K562 (cell line): ENCODE results near the gene MEX3D. TPM values are rescaled to one million over a fixed set of nuclear protein-coding genes. Genes with fewer than 3 reads are reported as not detected.

Experiments
- ATAC-seq: fragments of 200-7000 bp; cut with Tn5 transposase; 3 replicates; pipeline ENCODE4 v1.9.1; 2020; ENCODE audit warnings: moderate library complexity
- BruUV-seq: library from RNA; stranded (reverse); fragments of 400-500 nt; replicated peaks from 2 replicates; lab custom pipeline; 2021; lab: Mats Ljungman, UMichigan
- CTCF ChIA-PET: fragments of 300-600 bp; formaldehyde crosslinking; extraction: SDS; loops from one replicate; lab custom pipeline; 2021; ENCODE audit warnings: low intra/inter-chr PET ratio; lab: Yijun Ruan, JAX
- POLR2A ChIA-PET: fragments of 300-600, 350-650 bp; sonication (Branson Sonifier 250); formaldehyde crosslinking; extraction: SDS; loops from one replicate; lab custom pipeline; 2021; ENCODE audit warnings: antibody characterized with exemption, inconsistent platforms; lab: Yijun Ruan, JAX
- DNase-seq, 4 experiments: peaks; one replicate each; pipeline versions ENCODE4 v3.0.0 to v3.0.0-alpha.2; 2011 to 2018; ENCODE audit warnings: low spot score in 3 of 4, mixed read lengths in 3 of 4; ENCODE audit errors: extremely low read depth in 1 of 4
- FAIRE-seq: peaks from 2 replicates; lab custom pipeline; 2011; peaks lifted over from hg19 to GRCh38; lab: Jason Lieb, UNC
- H2AFZ ChIP-seq: 2 replicates; pipeline ENCODE4 v1.6.0; 2011; ENCODE audit warnings: low read depth, low read length, control low read depth, inconsistent platforms
- H3K27ac ChIP-seq: fragments of 200-600 bp; 3 replicates; pipeline ENCODE4 v1.8.0; 2011; ENCODE audit warnings: low read depth, mild to moderate bottlenecking, control low read depth, inconsistent platforms, low read length, moderate library complexity, mixed read lengths; ENCODE audit errors: extremely low read depth
- H3K27me3 ChIP-seq, 2 experiments: fragments of 300-600 bp in 1 of 2; 2 replicates in 1 of 2; 3 replicates in 1 of 2; pipeline versions ENCODE4 v1.6.0 to v1.8.0; 2011; ENCODE audit warnings: inconsistent platforms in 2 of 2, low read length in 2 of 2, mild to moderate bottlenecking in 1 of 2, mixed read lengths in 1 of 2, moderate library complexity in 1 of 2; ENCODE audit not compliant: control insufficient read depth in 2 of 2, insufficient read depth in 2 of 2
- H3K36me3 ChIP-seq: fragments of 300-600 bp; 3 replicates; pipeline ENCODE4 v1.8.0; 2011; ENCODE audit warnings: mild to moderate bottlenecking, low read length, inconsistent platforms; ENCODE audit not compliant: control insufficient read depth, insufficient read depth
- H3K4me1 ChIP-seq, 2 experiments: fragments of 200-600 bp in 1 of 2; replicated peaks in 1 of 2; 2 replicates in 1 of 2; 3 replicates in 1 of 2; pipeline versions ENCODE4 v1.5.1 to v1.8.0; 2011; ENCODE audit warnings: inconsistent platforms in 2 of 2, low read length in 2 of 2, mild to moderate bottlenecking in 1 of 2, mixed read lengths in 1 of 2, moderate library complexity in 1 of 2; ENCODE audit not compliant: control insufficient read depth in 2 of 2, insufficient read depth in 2 of 2
- H3K4me2 ChIP-seq: 2 replicates; pipeline ENCODE4 v1.6.1; 2011; ENCODE audit warnings: low read length, control low read depth, inconsistent platforms, mixed read lengths; ENCODE audit not compliant: insufficient read depth
- H3K4me3 ChIP-seq: fragments of 200-600 bp; sonication (generic), shearing (Covaris generic); 2 replicates; pipeline ENCODE4 v1.5.1; 2016; ENCODE audit warnings: control low read depth, inconsistent platforms
- H3K79me2 ChIP-seq: fragments of 200-600 bp; 3 replicates; pipeline ENCODE4 v1.8.0; 2011; ENCODE audit warnings: low read length, inconsistent platforms; ENCODE audit not compliant: control insufficient read depth, insufficient read depth
- H3K9ac ChIP-seq, 2 experiments: 2 replicates each; pipeline versions ENCODE4 v1.6.0 to v1.6.1; 2011; ENCODE audit warnings: low read depth in 2 of 2, low read length in 2 of 2, control low read depth in 1 of 2, inconsistent platforms in 1 of 2, mild to moderate bottlenecking in 1 of 2, mixed read lengths in 1 of 2; ENCODE audit not compliant: insufficient read depth in 1 of 2
- H3K9me1 ChIP-seq: one replicate; pipeline ENCODE4 v1.6.0; 2011; ENCODE audit warnings: inconsistent platforms, mild to moderate bottlenecking, low read length, moderate library complexity; ENCODE audit not compliant: control insufficient read depth, insufficient read depth
- H3K9me3 ChIP-seq: replicated peaks from 2 replicates; pipeline ENCODE4 v1.5.1; 2011; ENCODE audit warnings: low read depth, low read length, inconsistent platforms; ENCODE audit not compliant: control insufficient read depth, insufficient read depth
- H4K20me1 ChIP-seq: replicated peaks from 2 replicates; pipeline ENCODE4 v1.6.1; 2011; ENCODE audit warnings: low read length, inconsistent platforms, mixed read lengths; ENCODE audit not compliant: control insufficient read depth, insufficient read depth
- POLR2G ChIP-seq: fragments of 200-400 bp; formaldehyde crosslinking; IDR thresholded peaks from 2 replicates; pipeline ENCODE4 v1.6.1; 2017; ENCODE audit warnings: low read depth, mild to moderate bottlenecking, antibody characterized with exemption, low read length, moderate library complexity
- ZNF263 ChIP-seq: sonication (generic); formaldehyde crosslinking; IDR thresholded peaks from 2 replicates; pipeline ENCODE4 v1.8.0; 2022; ENCODE audit warnings: mild to moderate bottlenecking, missing genetic modification reagents, borderline replicate concordance
- WGBS: fragments of 100-300 bp; shearing (Covaris generic); methylation state at CpG from one replicate; pipeline ENCODE4 v1.1.6; 2016; ENCODE audit warnings: low coverage, mixed read lengths; ENCODE audit not compliant: insufficient coverage; ENCODE audit errors: missing lambda C conversion rate; 5-methylcytosine and 5-hydroxymethylcytosine counted together
- in situ Hi-C: fragments of 300-500 bp; cut with MboI; formaldehyde crosslinking; loops from 4 replicates; pipeline ENCODE4 v1.15.0; 2018; ENCODE audit warnings: inconsistent platforms, mixed read lengths
- intact Hi-C: fragments of 100-400 bp; cut with micrococcal nuclease; formaldehyde crosslinking; loops from 2 replicates; pipeline ENCODE4 v1.14.2; 2022
- polyA plus RNA-seq, 8 experiments: library from polyadenylated mRNA; depleted of rRNA in 4 of 8; stranded (reverse) in 5 of 8; unstranded in 3 of 8; fragments of >200 nt; fragmentation: Nextera tagmentation in 2 of 8; fragmentation: Illumina TruSeq in 1 of 8; extraction: Ambion mirVana in 2 of 8; extraction: Trizol in 1 of 8; gene quantifications; 2 replicates each; pipeline versions ENCODE4 v1.2.1 to v1.2.3, GENCODE V29; 2011 to 2014; ENCODE audit warnings: inconsistent platforms in 1 of 8, missing spikeins in 1 of 8
- total RNA-seq, 7 experiments: library from RNA; depleted of rRNA in 6 of 7; stranded (reverse); fragments of >200 nt in 6 of 7; fragmentation: Illumina TruSeq in 2 of 7; extraction: Trizol in 2 of 7; gene quantifications; 2 replicates each; pipeline versions ENCODE4 v1.2.1 to v1.2.3, GENCODE V29; 2011 to 2021; ENCODE audit warnings: low replicate concordance in 1 of 7
- TF ChIP-seq, protein P1 (sequence below): sonication (generic); formaldehyde crosslinking; IDR thresholded peaks from 2 replicates; pipeline ENCODE4 v1.8.1; 2023; ENCODE audit warnings: mild to moderate bottlenecking, missing genetic modification reagents
- TF ChIP-seq, protein P2 (sequence below), 2 experiments: IDR thresholded peaks; 2 replicates each; pipeline ENCODE4 v1.6.1; 2012; ENCODE audit warnings: improper control_type of control experiment in 2 of 2, low read depth in 2 of 2, low read length in 2 of 2, borderline replicate concordance in 1 of 2

MEX3D gene
- total and polyA plus RNA-seq, 9 of the 15 experiments (the other 6 are each of a cell fraction or from before 2014, with no cell fraction given) = 1.7 to 39.3 (median 5.7) TPM

- H2AFZ ChIP-seq = no peak overlapping the region
- H3K27ac ChIP-seq = no peak overlapping the region
- peak; percentile 10 for TF ChIP-seq POLR2G
- TF ChIP-seq, protein P1, sequence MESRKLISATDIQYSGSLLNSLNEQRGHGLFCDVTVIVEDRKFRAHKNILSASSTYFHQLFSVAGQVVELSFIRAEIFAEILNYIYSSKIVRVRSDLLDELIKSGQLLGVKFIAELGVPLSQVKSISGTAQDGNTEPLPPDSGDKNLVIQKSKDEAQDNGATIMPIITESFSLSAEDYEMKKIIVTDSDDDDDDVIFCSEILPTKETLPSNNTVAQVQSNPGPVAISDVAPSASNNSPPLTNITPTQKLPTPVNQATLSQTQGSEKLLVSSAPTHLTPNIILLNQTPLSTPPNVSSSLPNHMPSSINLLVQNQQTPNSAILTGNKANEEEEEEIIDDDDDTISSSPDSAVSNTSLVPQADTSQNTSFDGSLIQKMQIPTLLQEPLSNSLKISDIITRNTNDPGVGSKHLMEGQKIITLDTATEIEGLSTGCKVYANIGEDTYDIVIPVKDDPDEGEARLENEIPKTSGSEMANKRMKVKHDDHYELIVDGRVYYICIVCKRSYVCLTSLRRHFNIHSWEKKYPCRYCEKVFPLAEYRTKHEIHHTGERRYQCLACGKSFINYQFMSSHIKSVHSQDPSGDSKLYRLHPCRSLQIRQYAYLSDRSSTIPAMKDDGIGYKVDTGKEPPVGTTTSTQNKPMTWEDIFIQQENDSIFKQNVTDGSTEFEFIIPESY = peak; percentile 80
- 0 out of 2 replicates have a peak, but pooled peaks have one; percentile 5 for TF ChIP-seq ZNF263 (CRISPR knock-in tag)
- TF ChIP-seq, protein P2, sequence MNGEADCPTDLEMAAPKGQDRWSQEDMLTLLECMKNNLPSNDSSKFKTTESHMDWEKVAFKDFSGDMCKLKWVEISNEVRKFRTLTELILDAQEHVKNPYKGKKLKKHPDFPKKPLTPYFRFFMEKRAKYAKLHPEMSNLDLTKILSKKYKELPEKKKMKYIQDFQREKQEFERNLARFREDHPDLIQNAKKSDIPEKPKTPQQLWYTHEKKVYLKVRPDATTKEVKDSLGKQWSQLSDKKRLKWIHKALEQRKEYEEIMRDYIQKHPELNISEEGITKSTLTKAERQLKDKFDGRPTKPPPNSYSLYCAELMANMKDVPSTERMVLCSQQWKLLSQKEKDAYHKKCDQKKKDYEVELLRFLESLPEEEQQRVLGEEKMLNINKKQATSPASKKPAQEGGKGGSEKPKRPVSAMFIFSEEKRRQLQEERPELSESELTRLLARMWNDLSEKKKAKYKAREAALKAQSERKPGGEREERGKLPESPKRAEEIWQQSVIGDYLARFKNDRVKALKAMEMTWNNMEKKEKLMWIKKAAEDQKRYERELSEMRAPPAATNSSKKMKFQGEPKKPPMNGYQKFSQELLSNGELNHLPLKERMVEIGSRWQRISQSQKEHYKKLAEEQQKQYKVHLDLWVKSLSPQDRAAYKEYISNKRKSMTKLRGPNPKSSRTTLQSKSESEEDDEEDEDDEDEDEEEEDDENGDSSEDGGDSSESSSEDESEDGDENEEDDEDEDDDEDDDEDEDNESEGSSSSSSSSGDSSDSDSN (IDR thresholded peaks at IDR 0.05; ENCODE audit: borderline replicate concordance in 1 of 2, low read depth in 2 of 2, low read length in 2 of 2) = no peak
- TF ChIP-seq, all 486 proteins: peak for 3
- no peaks in the 10 kb centered on the region; the same call in 1 of the 2 replicates for H4K20me1 ChIP-seq
- 85% methylated on average over 33 of the region's 49 CpGs for WGBS
- peak overlapping the region in 1 of 2 experiments; percentile 14; a peak in 1 of 4 replicates for H3K9ac ChIP-seq
- ChIA-PET POLR2A (interaction anchor here (4.0 kb wide), 1 partner anchor 12 kb away, joined by 40 read pairs; the partner anchor contains the start of gene MBD3), CTCF (no interaction called here)
- no peak overlapping the region for H3K4me3 ChIP-seq
- H3K27me3 ChIP-seq = no peaks in the 10 kb centered on the region
- BruUV-seq = no TSS peak
- in situ Hi-C loops = no loop called here
- no peak overlapping the region for H3K4me2 ChIP-seq
- H3K9me1 ChIP-seq = no peaks in the 10 kb centered on the region
- H3K9me3 ChIP-seq = no peaks in the 10 kb centered on the region
- peak in 1 of 4 experiments; percentile 4 for DNase-seq
- peaks cover 7 to 51% of the 10 kb centered on the region in 2 experiments; a peak in 3 of 5 replicates for H3K4me1 ChIP-seq
- intact Hi-C loops = no loop called here
- no peaks in the 10 kb centered on the region for H3K79me2 ChIP-seq
- FAIRE-seq = no peak
- no peak for ATAC-seq
- peaks cover 66% of the 10 kb centered on the region; the same call in 2 of the 3 replicates for H3K36me3 ChIP-seq
Measured at GRCh38 chr19:1577929-1578618, 9.9 kb upstream of the MEX3D start.
